ENCODE data around the gene FRMD1.

The FRMD1 gene

DNA sequence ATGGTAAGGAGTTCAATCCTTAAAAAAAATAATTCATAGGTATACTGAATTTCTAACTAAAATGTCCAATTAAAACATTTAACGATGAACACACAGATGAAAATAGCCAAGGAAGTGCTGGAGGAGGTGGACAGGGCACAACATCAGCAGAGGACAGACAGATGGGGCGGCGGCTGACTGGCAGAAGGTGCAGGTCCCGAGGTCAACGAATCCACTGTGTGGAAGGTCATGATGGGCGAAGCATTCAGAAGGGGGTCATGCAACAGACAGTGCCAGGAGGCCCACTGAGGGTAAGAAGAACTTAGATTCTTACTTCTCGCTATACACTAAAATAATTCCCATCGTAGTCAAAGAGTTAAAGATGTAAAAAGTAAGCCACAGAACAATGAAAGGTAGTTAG, 34.2 kb upstream of the FRMD1 start:
- DNase-seq (ENCODE audit: low spot score) = no peak
- in situ Hi-C loops (cut with MboI; ENCODE audit: low sequenced_read_pairs, unreplicated experiment) = no loop called here
- TF ChIP-seq, protein P1, sequence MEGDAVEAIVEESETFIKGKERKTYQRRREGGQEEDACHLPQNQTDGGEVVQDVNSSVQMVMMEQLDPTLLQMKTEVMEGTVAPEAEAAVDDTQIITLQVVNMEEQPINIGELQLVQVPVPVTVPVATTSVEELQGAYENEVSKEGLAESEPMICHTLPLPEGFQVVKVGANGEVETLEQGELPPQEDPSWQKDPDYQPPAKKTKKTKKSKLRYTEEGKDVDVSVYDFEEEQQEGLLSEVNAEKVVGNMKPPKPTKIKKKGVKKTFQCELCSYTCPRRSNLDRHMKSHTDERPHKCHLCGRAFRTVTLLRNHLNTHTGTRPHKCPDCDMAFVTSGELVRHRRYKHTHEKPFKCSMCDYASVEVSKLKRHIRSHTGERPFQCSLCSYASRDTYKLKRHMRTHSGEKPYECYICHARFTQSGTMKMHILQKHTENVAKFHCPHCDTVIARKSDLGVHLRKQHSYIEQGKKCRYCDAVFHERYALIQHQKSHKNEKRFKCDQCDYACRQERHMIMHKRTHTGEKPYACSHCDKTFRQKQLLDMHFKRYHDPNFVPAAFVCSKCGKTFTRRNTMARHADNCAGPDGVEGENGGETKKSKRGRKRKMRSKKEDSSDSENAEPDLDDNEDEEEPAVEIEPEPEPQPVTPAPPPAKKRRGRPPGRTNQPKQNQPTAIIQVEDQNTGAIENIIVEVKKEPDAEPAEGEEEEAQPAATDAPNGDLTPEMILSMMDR (IDR thresholded peaks at IDR 0.05; ENCODE audit: borderline replicate concordance, control extremely low read depth, extremely low read depth, insufficient read depth, missing control alignments) = no peak

- TF ChIP-seq, protein P1 (IDR thresholded peaks at IDR 0.05; ENCODE audit: borderline replicate concordance, control extremely low read depth, extremely low read depth, insufficient read depth, missing control alignments) = no peak
- in situ Hi-C loops (cut with MboI; ENCODE audit: low sequenced_read_pairs, unreplicated experiment) = no loop called here
- no peak for DNase-seq (ENCODE audit: low spot score)
Observed at GRCh38 chr6:168111911-168112310, 32.9 kb upstream of the FRMD1 start.

DNA sequence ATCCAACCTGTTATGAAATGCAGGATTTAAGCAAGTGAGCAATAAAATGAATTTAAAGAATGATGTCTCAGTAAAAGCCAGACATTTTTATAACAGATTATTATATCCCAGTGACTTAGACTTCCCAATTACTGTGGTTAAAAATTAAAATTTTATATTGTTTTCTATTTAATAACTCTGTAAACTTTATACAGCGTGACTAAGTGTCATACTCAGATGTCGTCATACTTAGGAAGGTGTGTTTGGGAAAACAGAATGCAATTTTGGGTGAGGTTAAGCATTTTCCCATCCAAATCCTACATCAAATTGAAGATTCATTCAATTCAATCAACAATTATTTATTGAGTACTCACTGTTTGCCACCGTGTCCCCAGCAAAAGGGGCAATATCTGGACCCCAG, 31.4 kb upstream of the FRMD1 start:
- in situ Hi-C loops (cut with MboI; ENCODE audit: low sequenced_read_pairs, unreplicated experiment) = no loop called here

DNA sequence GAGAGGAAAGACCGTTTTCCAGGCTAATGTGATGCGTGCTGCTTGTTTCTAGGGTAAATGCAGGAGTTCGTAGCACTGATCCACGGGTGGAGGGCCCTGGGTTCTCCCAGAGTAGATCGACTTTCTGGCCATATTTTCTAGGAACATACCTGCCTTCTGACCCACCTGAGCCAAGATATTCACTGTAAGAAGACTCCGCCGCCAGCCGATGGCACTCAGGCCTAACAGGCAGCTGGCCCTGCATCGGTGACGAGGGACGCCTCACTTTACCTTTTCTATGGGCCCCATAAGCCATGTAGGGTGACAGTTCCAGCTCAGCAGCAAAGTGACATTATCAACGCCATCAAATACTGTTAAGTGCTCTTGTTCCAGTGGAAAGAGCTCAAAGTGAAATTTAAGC, 30.2 kb upstream of the FRMD1 start:
- DNase-seq (ENCODE audit: low spot score) = no peak
- TF ChIP-seq, protein P1 (IDR thresholded peaks at IDR 0.05; ENCODE audit: borderline replicate concordance, control extremely low read depth, extremely low read depth, insufficient read depth, missing control alignments) = no peak
- in situ Hi-C loops (cut with MboI; ENCODE audit: low sequenced_read_pairs, unreplicated experiment) = no loop called here

More for the DNA sequence above, 31.4 kb upstream of the FRMD1 start:
- no peak for DNase-seq (ENCODE audit: low spot score)
- TF ChIP-seq, protein P1 (IDR thresholded peaks at IDR 0.05; ENCODE audit: borderline replicate concordance, control extremely low read depth, extremely low read depth, insufficient read depth, missing control alignments) = no peak

GRCh38 chr6:168107191-168107983, 28.4 kb upstream of the FRMD1 start:
- DNase-seq (ENCODE audit: low spot score) = no peak
- TF ChIP-seq, protein P1 (IDR thresholded peaks at IDR 0.05; ENCODE audit: borderline replicate concordance, control extremely low read depth, extremely low read depth, insufficient read depth, missing control alignments) = no peak
- in situ Hi-C loops (cut with MboI; ENCODE audit: low sequenced_read_pairs, unreplicated experiment) = no loop called here

GRCh38 chr6:168106633-168107005, 27.6 kb upstream of the FRMD1 start:
- TF ChIP-seq, protein P1 (IDR thresholded peaks at IDR 0.05; ENCODE audit: borderline replicate concordance, control extremely low read depth, extremely low read depth, insufficient read depth, missing control alignments) = no peak
- in situ Hi-C loops (cut with MboI; ENCODE audit: low sequenced_read_pairs, unreplicated experiment) = no loop called here
- DNase-seq (ENCODE audit: low spot score) = no peak
